Muscle layer of duodenum (tissue), 2 donors: ENCODE data around the gene MYBPC2.
A peak's percentile ranks its signal among the peaks of the same experiment; 100 is the strongest.

ENCODE experiments used
- H3K27ac ChIP-seq: one replicate; pipeline ENCODE4 v1.7.0; 2013; ENCODE audit warnings: mild to moderate bottlenecking, low read length
- H3K27me3 ChIP-seq: one replicate; pipeline ENCODE4 v1.7.0; 2013; ENCODE audit warnings: low read depth, mild to moderate bottlenecking, control low read depth, low read length
- H3K36me3 ChIP-seq, 2 donors: one replicate each; pipeline ENCODE4 v1.7.0; 2013; ENCODE audit warnings: low read length in 2 of 2, control low read depth in 1 of 2, mild to moderate bottlenecking in 1 of 2; ENCODE audit not compliant: insufficient read depth in 2 of 2, control insufficient read depth in 1 of 2
- H3K4me1 ChIP-seq, 2 donors: one replicate each; pipeline ENCODE4 v1.7.0; 2013; ENCODE audit warnings: low read length in 2 of 2, mild to moderate bottlenecking in 2 of 2, control low read depth in 1 of 2, moderate library complexity in 1 of 2; ENCODE audit not compliant: insufficient read depth in 2 of 2, control insufficient read depth in 1 of 2
- H3K4me3 ChIP-seq, 2 donors: one replicate each; pipeline ENCODE4 v1.7.0; 2013; ENCODE audit warnings: low read length in 2 of 2, low read depth in 1 of 2, mild to moderate bottlenecking in 1 of 2
- H3K9me3 ChIP-seq, 2 donors: one replicate each; pipeline ENCODE4 v1.7.0; 2013; ENCODE audit warnings: low read length in 2 of 2, control low read depth in 1 of 2, mild to moderate bottlenecking in 1 of 2; ENCODE audit not compliant: control insufficient read depth in 1 of 2
- donor health status: healthy.

The MYBPC2 gene

GRCh38 chr19:50420808-50421207 lies 11.9 kb upstream of the MYBPC2 start:
- H3K27me3 ChIP-seq: peaks cover 23% of the 10 kb centered on the region
- no peaks in the 10 kb centered on the region for H3K9me3 ChIP-seq
- H3K4me3 ChIP-seq: no peak overlapping the region
- no peaks in the 10 kb centered on the region for H3K36me3 ChIP-seq
- peaks cover 0 to 10% of the 10 kb centered on the region in 2 donors for H3K4me1 ChIP-seq
- H3K27ac ChIP-seq: no peak overlapping the region

DNA sequence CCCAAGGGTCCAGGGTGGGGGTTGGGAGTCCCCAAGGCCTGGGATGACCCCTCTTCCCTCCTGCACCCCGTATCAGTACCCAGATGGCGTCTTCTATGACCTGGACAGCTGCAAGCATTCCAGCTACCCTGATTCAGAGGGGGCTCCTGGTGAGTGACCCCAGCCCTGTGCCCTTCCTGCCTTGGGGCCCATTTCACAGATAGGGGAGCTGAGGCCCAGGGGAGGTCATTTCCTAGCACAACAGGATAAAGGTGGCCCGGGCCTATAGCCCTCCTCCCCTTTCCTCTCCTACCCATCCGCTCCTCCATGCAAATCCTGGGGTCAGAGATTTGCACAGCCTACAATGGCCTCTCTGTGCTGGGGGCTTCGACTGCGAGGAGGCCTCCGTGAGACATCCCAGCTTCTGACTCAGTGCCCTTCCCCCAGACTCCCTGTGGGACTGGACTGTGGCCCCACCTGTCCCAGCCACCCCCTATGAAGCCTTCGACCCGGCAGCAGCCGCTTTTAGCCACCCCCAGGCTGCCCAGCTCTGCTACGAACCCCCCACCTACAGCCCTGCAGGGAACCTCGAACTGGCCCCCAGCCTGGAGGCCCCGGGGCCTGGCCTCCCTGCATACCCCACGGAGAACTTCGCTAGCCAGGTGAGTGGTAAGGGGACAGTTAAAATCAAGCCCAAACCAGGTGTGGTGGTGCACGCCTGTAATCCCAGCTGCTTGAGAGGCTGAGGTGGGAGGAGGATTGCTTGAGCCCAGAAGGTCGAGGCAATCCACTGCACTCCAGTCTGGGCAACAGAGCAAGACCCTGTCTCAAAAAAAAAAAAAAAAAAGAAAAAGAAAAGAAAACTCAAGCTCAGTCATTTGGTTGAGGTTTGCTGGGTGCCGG lies 10.1 kb upstream of the MYBPC2 start:
- Histone ChIP-seq H3K36me3 (no peaks in the 10 kb centered on the region), H3K27me3 (peaks cover 23% of the 10 kb centered on the region), H3K4me3 (no peak overlapping the region), H3K27ac (no peak overlapping the region), H3K4me1 (peaks cover 0 to 7% of the 10 kb centered on the region in 2 donors), H3K9me3 (no peaks in the 10 kb centered on the region)

DNA sequence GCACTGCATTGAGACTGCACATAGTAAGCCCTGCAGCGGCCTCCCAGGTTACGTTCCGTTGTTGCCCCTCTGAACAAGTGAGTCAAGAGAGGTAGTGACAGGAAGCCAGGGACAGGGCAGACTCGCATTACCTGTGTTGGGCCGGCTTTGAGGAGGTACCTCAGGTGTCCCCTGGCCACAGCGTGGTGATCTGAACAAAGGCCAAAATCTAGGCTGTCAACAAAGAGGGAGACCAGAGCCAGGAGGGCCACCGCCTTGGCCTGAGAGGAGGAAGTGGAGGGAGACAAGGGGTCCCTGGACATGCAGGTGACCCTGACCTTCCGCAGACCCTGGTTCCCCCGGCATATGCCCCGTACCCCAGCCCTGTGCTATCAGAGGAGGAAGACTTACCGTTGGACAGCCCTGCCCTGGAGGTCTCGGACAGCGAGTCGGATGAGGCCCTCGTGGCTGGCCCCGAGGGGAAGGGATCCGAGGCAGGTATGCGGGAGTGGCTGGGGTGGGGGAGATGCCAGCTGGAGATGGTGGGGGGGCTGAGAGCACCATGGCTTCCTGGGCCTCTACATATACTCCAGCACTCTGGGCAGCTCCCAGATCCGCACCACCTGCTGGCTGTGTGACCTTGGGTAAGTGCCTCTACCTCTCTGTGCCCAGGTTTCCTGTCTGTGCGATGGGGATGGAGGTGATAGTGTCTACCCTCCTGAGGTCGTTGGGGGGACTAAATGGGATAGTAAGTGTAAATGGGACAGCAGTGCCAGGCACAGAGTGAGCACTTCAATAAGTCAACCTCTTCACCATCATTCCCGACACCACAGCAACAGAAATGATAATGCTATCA lies 9.2 kb upstream of the MYBPC2 start:
- Histone ChIP-seq H3K4me1 (peaks cover 0 to 10% of the 10 kb centered on the region in 2 donors), H3K27me3 (peaks cover 16% of the 10 kb centered on the region), H3K36me3 (no peaks in the 10 kb centered on the region), H3K9me3 (no peaks in the 10 kb centered on the region), H3K4me3 (no peak overlapping the region), H3K27ac (no peak overlapping the region)

DNA sequence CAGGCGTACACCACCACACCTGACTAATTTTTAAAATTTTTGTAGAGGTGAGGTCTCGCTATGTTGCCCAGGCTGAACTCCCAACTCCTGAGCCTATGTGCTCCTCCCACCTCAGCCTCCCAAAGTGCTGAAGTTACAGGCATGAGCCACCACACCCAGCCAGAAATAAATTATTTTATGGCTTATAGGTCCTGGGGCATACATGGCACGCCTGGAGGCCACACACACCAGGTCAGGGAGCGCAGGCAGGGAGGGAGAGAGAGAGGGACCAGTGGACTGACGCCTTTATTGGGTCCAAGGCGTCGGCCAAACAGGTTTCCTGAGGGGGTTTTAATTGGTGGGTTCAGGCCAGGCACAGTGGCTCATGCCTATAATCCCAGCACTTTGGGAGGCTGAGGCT lies 7.1 kb upstream of the MYBPC2 start:
- Histone ChIP-seq H3K4me1 (peaks cover 0 to 4% of the 10 kb centered on the region in 2 donors), H3K4me3 (no peak overlapping the region), H3K27me3 (no peaks in the 10 kb centered on the region), H3K27ac (no peak overlapping the region), H3K36me3 (no peaks in the 10 kb centered on the region), H3K9me3 (no peaks in the 10 kb centered on the region)

DNA sequence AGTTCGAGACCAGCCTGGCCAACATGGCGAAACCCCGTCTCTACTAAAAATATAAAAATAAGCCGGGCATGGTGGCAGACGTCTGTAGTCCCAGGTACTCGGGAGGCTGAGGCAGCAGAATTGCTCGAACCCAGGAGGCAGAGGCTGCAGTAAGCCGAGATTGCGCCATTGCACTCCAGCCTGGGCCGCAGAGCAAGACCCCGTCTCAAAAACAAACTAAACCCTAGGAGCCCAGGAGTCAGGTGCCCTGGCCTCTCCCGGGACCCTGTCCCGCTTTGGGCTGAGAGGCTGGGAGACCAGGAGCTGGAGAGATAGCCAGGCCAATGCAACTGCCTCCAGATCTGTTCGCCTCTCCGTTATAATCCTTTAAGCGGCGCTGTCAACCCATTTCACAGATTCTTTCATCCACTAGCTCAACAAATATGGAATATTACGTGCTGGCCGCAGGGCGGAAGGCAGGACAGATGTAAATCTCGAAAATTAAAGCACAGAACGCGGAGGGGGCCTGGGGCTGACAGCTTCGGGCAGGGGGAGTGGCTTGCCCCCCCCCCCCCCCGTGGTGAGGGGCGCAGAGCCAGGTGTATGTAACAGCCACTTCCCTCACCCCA lies 5.3 kb upstream of the MYBPC2 start:
- no peaks in the 10 kb centered on the region for H3K36me3 ChIP-seq
- H3K9me3 ChIP-seq: no peaks in the 10 kb centered on the region
- H3K4me1 ChIP-seq: peaks cover 0 to 7% of the 10 kb centered on the region in 2 donors
- H3K27ac ChIP-seq: no peak overlapping the region
- H3K4me3 ChIP-seq: peak overlapping the region in 1 of 2 donors; percentile 44
- peaks cover 6% of the 10 kb centered on the region for H3K27me3 ChIP-seq

GRCh38 chr19:50427997-50428425 lies 4.7 kb upstream of the MYBPC2 start:
- no peaks in the 10 kb centered on the region for H3K9me3 ChIP-seq
- H3K27ac ChIP-seq: no peak overlapping the region
- H3K36me3 ChIP-seq: no peaks in the 10 kb centered on the region
- H3K27me3 ChIP-seq: peaks cover 12% of the 10 kb centered on the region
- peak overlapping the region; percentile 26 to 44 for H3K4me3 ChIP-seq
- H3K4me1 ChIP-seq: peaks cover 0 to 9% of the 10 kb centered on the region in 2 donors

- Histone ChIP-seq H3K27me3 (peaks cover 12% of the 10 kb centered on the region), H3K27ac (no peak overlapping the region), H3K36me3 (no peaks in the 10 kb centered on the region), H3K4me1 (peaks cover 0 to 9% of the 10 kb centered on the region in 2 donors), H3K4me3 (no peak overlapping the region), H3K9me3 (no peaks in the 10 kb centered on the region)
These were observed 3.8 kb upstream of the MYBPC2 start for GRCh38 chr19:50428772-50429463.

- no peaks in the 10 kb centered on the region for H3K36me3 ChIP-seq
- H3K9me3 ChIP-seq: no peaks in the 10 kb centered on the region
- peak overlapping the region; percentile 51 for H3K27ac ChIP-seq
- peaks cover 12% of the 10 kb centered on the region for H3K27me3 ChIP-seq
- peak overlapping the region; percentile 74 for H3K4me3 ChIP-seq
- peaks cover 0 to 9% of the 10 kb centered on the region in 2 donors for H3K4me1 ChIP-seq
These were observed 1.8 kb upstream of the MYBPC2 start for GRCh38 chr19:50430888-50431342.

- H3K4me1 ChIP-seq: peaks cover 0 to 9% of the 10 kb centered on the region in 2 donors
- peak overlapping the region; percentile 74 for H3K4me3 ChIP-seq
- no peaks in the 10 kb centered on the region for H3K9me3 ChIP-seq
- peak overlapping the region; percentile 51 for H3K27ac ChIP-seq
- H3K27me3 ChIP-seq: peaks cover 12% of the 10 kb centered on the region
- no peaks in the 10 kb centered on the region for H3K36me3 ChIP-seq
These were observed 1.1 kb upstream of the MYBPC2 start for GRCh38 chr19:50431343-50432220.
